Neuronal stem cell (in vitro differentiated cells): ENCODE data around the gene STPG2.

Source experiments
- DNase-seq: peaks from one replicate; pipeline ENCODE4 v3.0.0-alpha.2; 2013; ENCODE audit warnings: low spot score
- H2AFZ ChIP-seq: one replicate; pipeline ENCODE4 v1.6.1; 2013; ENCODE audit warnings: mild to moderate bottlenecking, low read length, inconsistent platforms
- H2AK5ac ChIP-seq: 2 replicates; pipeline ENCODE4 v1.6.1; 2013; ENCODE audit warnings: low read depth, mild to moderate bottlenecking, inconsistent platforms, low read length, moderate library complexity, mixed read lengths
- H2BK120ac ChIP-seq: 2 replicates; pipeline ENCODE4 v1.6.1; 2013; ENCODE audit warnings: low read depth, mild to moderate bottlenecking, inconsistent platforms, low read length, moderate library complexity, mixed read lengths
- H2BK12ac ChIP-seq: one replicate; pipeline ENCODE4 v1.6.1; 2013; ENCODE audit warnings: low read length, inconsistent platforms
- H2BK15ac ChIP-seq: 2 replicates; pipeline ENCODE4 v1.6.1; 2013; ENCODE audit warnings: mild to moderate bottlenecking, low read length, inconsistent platforms, mixed read lengths
- H2BK5ac ChIP-seq: one replicate; pipeline ENCODE4 v1.6.1; 2013; ENCODE audit warnings: inconsistent platforms, mild to moderate bottlenecking, low read length, moderate library complexity
- H3K14ac ChIP-seq: one replicate; pipeline ENCODE4 v1.6.1; 2013; ENCODE audit warnings: low read length, inconsistent platforms
- H3K18ac ChIP-seq: 2 replicates; pipeline ENCODE4 v1.6.1; 2013; ENCODE audit warnings: low read length, inconsistent platforms
- H3K23ac ChIP-seq: 2 replicates; pipeline ENCODE4 v1.6.1; 2013; ENCODE audit warnings: low read depth, mild to moderate bottlenecking, mixed read lengths, low read length, inconsistent platforms; ENCODE audit not compliant: poor library complexity
- H3K27ac ChIP-seq: replicated peaks from 3 replicates; pipeline ENCODE4 v1.5.1; 2013; ENCODE audit warnings: low read length, inconsistent platforms
- H3K27me3 ChIP-seq, 3 experiments: 2 replicates each; pipeline ENCODE4 v1.6.1; 2013; ENCODE audit warnings: low read length in 3 of 3, mild to moderate bottlenecking in 2 of 3, inconsistent platforms in 1 of 3, low read depth in 1 of 3, mixed read lengths in 1 of 3, moderate library complexity in 1 of 3; ENCODE audit not compliant: control insufficient read depth in 3 of 3, insufficient read depth in 3 of 3
- H3K36me3 ChIP-seq, 2 donors: replicated peaks in 1 of 2; 2 replicates each; pipeline ENCODE4 v1.6.1; 2013; ENCODE audit warnings: low read length in 2 of 2; ENCODE audit not compliant: control insufficient read depth in 2 of 2, insufficient read depth in 2 of 2
- H3K4ac ChIP-seq: 2 replicates; pipeline ENCODE4 v1.6.1; 2013; ENCODE audit warnings: inconsistent platforms, mild to moderate bottlenecking, low read length, moderate library complexity
- H3K4me1 ChIP-seq, 2 donors: 1 replicate in 1 of 2; 2 replicates in 1 of 2; pipeline ENCODE4 v1.6.1; 2013; ENCODE audit warnings: low read length in 2 of 2, low read depth in 1 of 2; ENCODE audit not compliant: control insufficient read depth in 2 of 2, insufficient read depth in 1 of 2
- H3K4me2 ChIP-seq: one replicate; pipeline ENCODE4 v1.6.1; 2013; ENCODE audit warnings: mild to moderate bottlenecking, low read length, inconsistent platforms; ENCODE audit not compliant: insufficient read depth, poor library complexity, severe bottlenecking
- H3K4me3 ChIP-seq, 2 donors: 2 replicates each; pipeline ENCODE4 v1.5.1; 2013; ENCODE audit warnings: low read length in 2 of 2, mild to moderate bottlenecking in 2 of 2, inconsistent platforms in 1 of 2, moderate library complexity in 1 of 2
- H3K79me1 ChIP-seq: one replicate; pipeline ENCODE4 v1.6.1; 2013; ENCODE audit warnings: low read depth, mild to moderate bottlenecking, inconsistent platforms, low read length, moderate library complexity
- H3K9ac ChIP-seq: one replicate; pipeline ENCODE4 v1.6.1; 2013; ENCODE audit warnings: mild to moderate bottlenecking, low read depth, low read length, inconsistent platforms; ENCODE audit not compliant: poor library complexity
- H3K9me3 ChIP-seq, 2 donors: replicated peaks in 1 of 2; 2 replicates each; pipeline versions ENCODE3 to v1.6.1; 2013; ENCODE audit warnings: low read length in 2 of 2, mild to moderate bottlenecking in 2 of 2, inconsistent platforms in 1 of 2, low read depth in 1 of 2, mixed read lengths in 1 of 2, moderate library complexity in 1 of 2; ENCODE audit not compliant: control insufficient read depth in 2 of 2, insufficient read depth in 1 of 2
- H4K8ac ChIP-seq: one replicate; pipeline ENCODE4 v1.6.1; 2013; ENCODE audit warnings: low read depth, mild to moderate bottlenecking, inconsistent platforms, low read length, moderate library complexity
- H4K91ac ChIP-seq: one replicate; pipeline ENCODE4 v1.6.1; 2013; ENCODE audit warnings: low read length, low read depth, mild to moderate bottlenecking, inconsistent platforms; ENCODE audit not compliant: poor library complexity
- WGBS, 2 donors: extraction: QIAGEN DNeasy Blood & Tissue Kit; methylation state at CpG; one replicate each; pipeline ENCODE4 v1.1.7; 2013; ENCODE audit warnings: missing lambda C conversion rate in 2 of 2, mixed read lengths in 1 of 2; ENCODE audit not compliant: insufficient read length in 2 of 2, insufficient replicate concordance in 1 of 2; ENCODE audit errors: extremely low coverage in 2 of 2; 5-methylcytosine and 5-hydroxymethylcytosine counted together

Gene STPG2

GRCh38 chr4:98162696-98163095 is 19.4 kb upstream of the STPG2 start:
- Histone ChIP-seq H3K4ac (no peak overlapping the region), H3K14ac (no peak overlapping the region), H3K9me3 (peaks cover 2 to 5% of the 10 kb centered on the region in 2 donors), H2BK5ac (no peak overlapping the region), H3K18ac (no peak overlapping the region), H3K79me1 (no peaks in the 10 kb centered on the region), H3K4me2 (no peak overlapping the region), H3K9ac (no peak overlapping the region), H3K27ac (no peak overlapping the region), H3K4me1 (no peaks in the 10 kb centered on the region), H2BK12ac (no peak overlapping the region), H3K23ac (no peak overlapping the region), H3K4me3 (no peak overlapping the region), H3K36me3 (no peaks in the 10 kb centered on the region), H4K8ac (no peak overlapping the region), H3K27me3 (no peaks in the 10 kb centered on the region), H2BK15ac (no peak overlapping the region), H4K91ac (no peak overlapping the region), H2AK5ac (no peak overlapping the region), H2AFZ (no peak overlapping the region), H2BK120ac (no peak overlapping the region)
- WGBS, 2 donors, result no CpG with 5 or more reads among the region's 3 CpGs
- no peak for DNase-seq

GRCh38 chr4:98151145-98151924 is 8.1 kb upstream of the STPG2 start:
- Histone ChIP-seq H2AK5ac (no peak overlapping the region), H2BK5ac (no peak overlapping the region), H3K14ac (no peak overlapping the region), H3K9me3 (no peaks in the 10 kb centered on the region), H4K8ac (no peak overlapping the region), H3K36me3 (no peaks in the 10 kb centered on the region), H3K23ac (no peak overlapping the region), H2BK120ac (no peak overlapping the region), H3K18ac (no peak overlapping the region), H3K4ac (no peak overlapping the region), H3K79me1 (no peaks in the 10 kb centered on the region), H2BK12ac (no peak overlapping the region), H2BK15ac (no peak overlapping the region), H3K4me2 (no peak overlapping the region), H3K27ac (no peak overlapping the region), H4K91ac (no peak overlapping the region), H3K9ac (no peak overlapping the region), H3K4me1 (no peaks in the 10 kb centered on the region), H3K27me3 (no peaks in the 10 kb centered on the region), H3K4me3 (no peak overlapping the region), H2AFZ (no peak overlapping the region)
- DNase-seq, result no peak
- no CpG with 5 or more reads among the region's 4 CpGs for WGBS, 2 donors

GRCh38 chr4:98150092-98150761 is 7.0 kb upstream of the STPG2 start:
- H3K18ac ChIP-seq, result no peak overlapping the region
- no peak overlapping the region for H2BK120ac ChIP-seq
- no peak overlapping the region for H3K4ac ChIP-seq
- no peaks in the 10 kb centered on the region for H3K4me1 ChIP-seq
- H4K8ac ChIP-seq, result no peak overlapping the region
- H3K9me3 ChIP-seq, result no peaks in the 10 kb centered on the region
- no peak overlapping the region for H2BK5ac ChIP-seq
- no peak overlapping the region for H3K4me3 ChIP-seq
- H2BK15ac ChIP-seq, result no peak overlapping the region
- H2AFZ ChIP-seq, result no peak overlapping the region
- no peaks in the 10 kb centered on the region for H3K27me3 ChIP-seq
- H3K36me3 ChIP-seq, result no peaks in the 10 kb centered on the region
- no peak overlapping the region for H3K9ac ChIP-seq
- no peak overlapping the region for H2AK5ac ChIP-seq
- DNase-seq, result no peak
- no peak overlapping the region for H4K91ac ChIP-seq
- H3K79me1 ChIP-seq, result no peaks in the 10 kb centered on the region
- no peak overlapping the region for H3K4me2 ChIP-seq
- H3K14ac ChIP-seq, result no peak overlapping the region
- H2BK12ac ChIP-seq, result no peak overlapping the region
- no peak overlapping the region for H3K23ac ChIP-seq
- no peak overlapping the region for H3K27ac ChIP-seq

GRCh38 chr4:98148856-98149255 is 5.6 kb upstream of the STPG2 start:
- Histone ChIP-seq H3K27ac (no peak overlapping the region), H2AFZ (no peak overlapping the region)

More at GRCh38 chr4:98148856-98149255, 5.6 kb upstream of the STPG2 start:
- H4K8ac ChIP-seq, result no peak overlapping the region
- H2BK15ac ChIP-seq, result no peak overlapping the region
- no peak overlapping the region for H2AK5ac ChIP-seq
- no peak overlapping the region for H3K23ac ChIP-seq
- H3K4me2 ChIP-seq, result no peak overlapping the region
- no peak overlapping the region for H3K18ac ChIP-seq
- H3K79me1 ChIP-seq, result no peaks in the 10 kb centered on the region
- H3K4ac ChIP-seq, result no peak overlapping the region
- no peak overlapping the region for H3K14ac ChIP-seq
- no peak overlapping the region for H2BK120ac ChIP-seq
- no peak overlapping the region for H2BK12ac ChIP-seq
- H2BK5ac ChIP-seq, result no peak overlapping the region
- no peak overlapping the region for H3K4me3 ChIP-seq
- no peaks in the 10 kb centered on the region for H3K27me3 ChIP-seq
- H3K9me3 ChIP-seq, result no peaks in the 10 kb centered on the region
- H3K9ac ChIP-seq, result no peak overlapping the region
- H4K91ac ChIP-seq, result no peak overlapping the region
- no peak for DNase-seq
- no peaks in the 10 kb centered on the region for H3K4me1 ChIP-seq
- H3K36me3 ChIP-seq, result no peaks in the 10 kb centered on the region
